Loucy (cell line): ENCODE results near the gene HS6ST3.

ENCODE experiments used
- CTCF ChIP-seq: fragments of 200-600 bp; sonication (generic); conservative IDR thresholded peaks from 2 replicates; pipeline ENCODE4 v1.5.1; 2014; ENCODE audit warnings: mild to moderate bottlenecking, antibody characterized with exemption, low read length
- EZH2phosphoT487 ChIP-seq: fragments of 200-600 bp; IDR thresholded peaks from 2 replicates; pipeline ENCODE4 v1.6.1; 2018; ENCODE audit warnings: antibody characterized with exemption, mild to moderate bottlenecking, moderate library complexity, borderline replicate concordance

DNA sequence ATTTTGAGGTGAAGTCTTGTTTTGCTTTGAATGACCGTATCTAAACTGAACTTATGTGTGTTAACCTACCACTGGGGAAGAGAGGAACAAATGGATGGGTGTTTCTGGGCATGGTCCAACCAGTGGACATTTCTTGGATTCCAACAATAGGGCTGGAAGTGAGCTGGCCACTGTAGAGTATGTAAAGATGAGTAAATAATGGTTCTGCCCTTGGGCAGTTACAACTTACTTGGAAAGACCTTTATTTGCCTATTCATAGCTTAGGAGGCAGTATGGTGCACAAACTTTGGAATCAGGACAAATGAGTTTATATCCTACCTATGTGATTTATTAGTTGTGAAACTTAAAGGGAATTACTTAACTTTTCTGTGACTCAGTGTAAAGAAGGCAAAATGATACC lies 429.5 kb downstream of the HS6ST3 start:
- TF ChIP-seq CTCF (no peak), EZH2phosphoT487 (no peak)
